ENCODE data around the gene FYCO1. TPM values are rescaled to one million over a fixed set of nuclear protein-coding genes. Genes with fewer than 3 reads are reported as not detected.

Gene FYCO1
- total RNA-seq, 1 experiment from 2014 or later, result 19.7 TPM

DNA sequence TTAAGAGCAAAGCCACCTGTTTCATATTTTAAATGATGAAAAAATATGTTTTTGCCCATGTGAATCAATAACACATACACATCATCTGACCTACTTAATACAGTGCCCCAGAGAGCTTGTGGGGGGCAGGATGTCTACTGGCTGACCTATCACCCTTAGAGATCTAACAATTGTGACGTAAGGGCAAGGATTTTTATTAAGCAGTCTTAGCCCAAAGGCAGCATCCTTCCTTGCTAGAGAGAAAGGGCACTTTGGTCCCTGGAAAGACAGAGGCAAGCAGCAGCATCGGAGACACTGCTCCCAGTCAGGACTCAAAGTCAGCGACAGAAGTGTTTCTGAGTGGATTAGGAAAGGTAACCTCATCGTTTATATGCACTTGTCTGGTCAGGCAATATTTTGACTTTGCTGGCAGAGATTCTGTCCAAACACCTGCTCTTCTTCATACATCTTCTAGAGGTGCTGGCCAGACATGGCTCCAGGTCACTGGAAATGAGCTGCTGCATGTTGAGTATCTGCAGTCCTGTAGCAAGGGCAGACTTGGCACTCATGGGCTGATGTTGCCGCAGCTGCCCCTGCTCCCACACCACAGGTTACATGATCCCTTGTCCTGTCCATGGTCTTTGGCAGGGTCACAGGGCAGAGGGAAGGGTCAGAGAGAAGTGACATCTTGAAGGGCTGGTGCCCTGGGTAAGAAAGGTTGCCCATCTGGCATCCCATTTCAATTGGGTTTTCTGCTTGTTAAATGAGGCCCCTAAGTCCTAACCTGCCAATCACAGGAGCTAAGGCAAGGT, 50.6 kb downstream of the FYCO1 start:
- H2AFZ ChIP-seq, result no peak overlapping the region
- no peaks in the 10 kb centered on the region for H3K9me2 ChIP-seq (ENCODE audit: insufficient read depth)
- no peaks in the 10 kb centered on the region for H3K27me3 ChIP-seq (ENCODE audit: insufficient read depth, low read depth)
- H3K9me3 ChIP-seq (ENCODE audit: insufficient read depth, low read depth), result no peaks in the 10 kb centered on the region
- no peak for TF ChIP-seq EZH2 (IDR thresholded peaks at IDR 0.05; ENCODE audit: low read depth)
- TF ChIP-seq, protein P1, sequence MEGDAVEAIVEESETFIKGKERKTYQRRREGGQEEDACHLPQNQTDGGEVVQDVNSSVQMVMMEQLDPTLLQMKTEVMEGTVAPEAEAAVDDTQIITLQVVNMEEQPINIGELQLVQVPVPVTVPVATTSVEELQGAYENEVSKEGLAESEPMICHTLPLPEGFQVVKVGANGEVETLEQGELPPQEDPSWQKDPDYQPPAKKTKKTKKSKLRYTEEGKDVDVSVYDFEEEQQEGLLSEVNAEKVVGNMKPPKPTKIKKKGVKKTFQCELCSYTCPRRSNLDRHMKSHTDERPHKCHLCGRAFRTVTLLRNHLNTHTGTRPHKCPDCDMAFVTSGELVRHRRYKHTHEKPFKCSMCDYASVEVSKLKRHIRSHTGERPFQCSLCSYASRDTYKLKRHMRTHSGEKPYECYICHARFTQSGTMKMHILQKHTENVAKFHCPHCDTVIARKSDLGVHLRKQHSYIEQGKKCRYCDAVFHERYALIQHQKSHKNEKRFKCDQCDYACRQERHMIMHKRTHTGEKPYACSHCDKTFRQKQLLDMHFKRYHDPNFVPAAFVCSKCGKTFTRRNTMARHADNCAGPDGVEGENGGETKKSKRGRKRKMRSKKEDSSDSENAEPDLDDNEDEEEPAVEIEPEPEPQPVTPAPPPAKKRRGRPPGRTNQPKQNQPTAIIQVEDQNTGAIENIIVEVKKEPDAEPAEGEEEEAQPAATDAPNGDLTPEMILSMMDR (conservative IDR thresholded peaks at IDR 0.05), result no peak
- H3K4me2 ChIP-seq, result no peak overlapping the region
- no peaks in the 10 kb centered on the region for H4K20me1 ChIP-seq (ENCODE audit: insufficient read depth)
- ChIA-PET POLR2A (ENCODE audit: unreplicated experiment) (interaction anchor here (0.7 kb wide), 1 partner anchor 119 kb away, joined by 3 read pairs; no protein-coding TSS in a partner anchor), CTCF (no interaction called here)
- intact Hi-C loops (cut with micrococcal nuclease; ENCODE audit: unreplicated experiment), result no loop called here
- DNase-seq, result no peak
- no peak overlapping the region for H3K4me3 ChIP-seq
- H3F3A ChIP-seq (ENCODE audit: insufficient read depth, low read depth), result no peaks in the 10 kb centered on the region
- no peaks in the 10 kb centered on the region for H3K4me1 ChIP-seq (replicated peaks; ENCODE audit: insufficient read depth)
- BruUV-seq (replicated peaks), result no TSS peak
- H3K79me2 ChIP-seq (ENCODE audit: low read depth), result no peaks in the 10 kb centered on the region
- peaks cover 9% of the 10 kb centered on the region; the same call in 1 of the 2 replicates for H3K36me3 ChIP-seq (ENCODE audit: low read depth)
- H3K27ac ChIP-seq, result no peak overlapping the region

DNA sequence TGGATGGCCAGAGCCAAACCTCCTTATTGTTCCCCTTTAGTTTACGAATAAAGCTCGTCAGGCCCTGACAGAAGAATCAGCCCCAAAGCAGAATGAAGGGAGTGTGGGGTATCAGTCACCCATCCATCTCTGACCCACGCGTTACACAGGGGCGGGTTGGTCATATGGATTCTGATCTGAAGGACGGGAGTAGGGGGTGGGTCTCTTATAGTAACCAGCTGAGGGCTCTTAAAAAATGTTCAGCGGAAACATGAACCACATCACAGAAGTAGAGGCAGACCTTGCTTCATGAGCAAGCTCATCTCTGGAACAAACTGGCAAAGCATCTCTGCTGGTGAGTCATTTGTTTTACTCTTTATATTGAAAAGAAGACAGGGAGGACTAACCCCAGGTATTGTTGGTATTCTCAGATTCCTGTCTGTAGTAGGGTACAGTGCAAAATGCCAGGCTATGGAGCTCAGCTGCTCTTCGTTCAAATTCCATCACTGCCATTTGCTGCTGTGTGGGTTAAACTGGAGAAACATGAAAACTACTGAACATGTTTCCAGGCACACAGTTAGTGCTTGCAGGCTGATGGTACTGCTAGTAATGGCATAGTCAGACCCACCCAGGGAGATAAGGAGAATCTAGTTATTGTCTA, 52.3 kb downstream of the FYCO1 start, which contains the start of gene CXCR6:
CXCR6 (plus strand) TSS at position 258 of the 640 bp plus-strand sequence. CDS start 3,018 bp downstream, outside the sequence.
- no peaks in the 10 kb centered on the region; the same call in 1 of the 2 replicates for H3F3A ChIP-seq (ENCODE audit: insufficient read depth, low read depth)
- no peaks in the 10 kb centered on the region for H4K20me1 ChIP-seq (ENCODE audit: insufficient read depth)
- intact Hi-C loops (cut with micrococcal nuclease; ENCODE audit: unreplicated experiment), result no loop called here
- DNase-seq, result no peak
- H3K79me2 ChIP-seq (ENCODE audit: low read depth), result no peaks in the 10 kb centered on the region
- POLR2A ChIA-PET (ENCODE audit: unreplicated experiment), result interaction anchor here (0.7 kb wide), 1 partner anchor 902 kb away, joined by 9 read pairs; no protein-coding TSS in a partner anchor
- no peak within 1 kb of the TSS for H3K4me3 ChIP-seq
- no peaks in the 10 kb centered on the region for H3K27me3 ChIP-seq (ENCODE audit: insufficient read depth, low read depth)
- peaks cover 9% of the 10 kb centered on the region; the same call in 1 of the 2 replicates for H3K36me3 ChIP-seq (ENCODE audit: low read depth)
- H3K9me2 ChIP-seq (ENCODE audit: insufficient read depth), result no peaks in the 10 kb centered on the region
- CTCF ChIA-PET, result no interaction called here
- no peak within 1 kb of the TSS for H3K27ac ChIP-seq
- no peak within 1 kb of the TSS for H3K4me2 ChIP-seq
- H3K4me1 ChIP-seq (replicated peaks; ENCODE audit: insufficient read depth), result peaks cover 8% of the 10 kb centered on the region; the same call in 1 of the 2 replicates
- no peak within 1 kb of the TSS for H2AFZ ChIP-seq
- no peaks in the 10 kb centered on the region for H3K9me3 ChIP-seq (ENCODE audit: insufficient read depth, low read depth)
- TF ChIP-seq EZH2 (IDR thresholded peaks at IDR 0.05; ENCODE audit: low read depth), result no peak
- TF ChIP-seq, protein P1 (conservative IDR thresholded peaks at IDR 0.05), result no peak
- BruUV-seq (replicated peaks), result no TSS peak

DNA sequence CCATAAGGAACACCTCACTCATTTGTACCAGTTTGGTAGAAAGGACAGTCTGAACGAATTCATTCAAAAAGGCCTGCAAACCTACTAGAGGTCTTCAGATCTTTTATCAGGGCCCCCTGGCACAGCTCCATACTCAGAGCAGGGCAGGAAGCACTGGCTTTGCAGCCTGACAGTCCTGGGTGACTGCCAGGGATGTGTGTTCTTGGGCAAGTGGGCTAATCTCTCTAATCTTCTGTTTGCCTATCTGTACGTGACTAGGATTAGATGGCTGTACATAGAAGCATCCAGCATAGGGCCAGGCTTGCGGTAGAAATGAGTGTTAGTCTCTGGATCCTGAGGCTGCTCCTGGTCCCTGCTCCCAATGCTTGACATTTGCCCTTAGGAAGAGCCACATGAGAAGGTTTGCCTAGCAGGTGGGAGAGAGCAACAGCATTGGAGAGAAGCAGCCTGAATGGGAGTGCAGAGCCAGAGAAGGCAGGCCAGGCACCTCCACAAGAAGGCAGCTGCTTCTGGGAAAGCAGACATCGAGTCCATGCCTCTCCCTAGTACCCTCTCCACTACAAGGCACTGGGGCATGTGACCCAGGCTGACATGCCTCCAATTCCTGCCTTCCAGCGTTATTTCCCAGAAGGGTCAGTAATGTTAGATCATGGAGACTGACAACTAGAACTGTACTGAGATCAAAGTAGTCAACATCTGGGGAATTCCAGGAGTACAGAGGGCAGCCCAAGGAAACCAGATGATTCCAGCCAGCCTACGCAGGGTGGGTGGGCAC, 53.4 kb downstream of the FYCO1 start:
- no peak for DNase-seq
- no peaks in the 10 kb centered on the region; the same call in 1 of the 2 replicates for H3F3A ChIP-seq (ENCODE audit: insufficient read depth, low read depth)
- H3K9me2 ChIP-seq (ENCODE audit: insufficient read depth), result no peaks in the 10 kb centered on the region
- CTCF ChIA-PET, result no interaction called here
- peaks cover 4% of the 10 kb centered on the region; the same call in 1 of the 2 replicates for H3K36me3 ChIP-seq (ENCODE audit: low read depth)
- no TSS peak for BruUV-seq (replicated peaks)
- H3K4me2 ChIP-seq, result no peak overlapping the region
- peaks cover 8% of the 10 kb centered on the region; the same call in 1 of the 2 replicates for H3K4me1 ChIP-seq (replicated peaks; ENCODE audit: insufficient read depth)
- no peaks in the 10 kb centered on the region for H3K79me2 ChIP-seq (ENCODE audit: low read depth)
- H4K20me1 ChIP-seq (ENCODE audit: insufficient read depth), result no peaks in the 10 kb centered on the region
- POLR2A ChIA-PET (ENCODE audit: unreplicated experiment), result no interaction called here
- no peak overlapping the region for H2AFZ ChIP-seq
- TF ChIP-seq, protein P1 (conservative IDR thresholded peaks at IDR 0.05), result no peak
- no peak for TF ChIP-seq EZH2 (IDR thresholded peaks at IDR 0.05; ENCODE audit: low read depth)
- H3K4me3 ChIP-seq, result no peak overlapping the region
- no peaks in the 10 kb centered on the region for H3K27me3 ChIP-seq (ENCODE audit: insufficient read depth, low read depth)
- intact Hi-C loops (cut with micrococcal nuclease; ENCODE audit: unreplicated experiment), result no loop called here
- no peak overlapping the region for H3K27ac ChIP-seq
- H3K9me3 ChIP-seq (ENCODE audit: insufficient read depth, low read depth), result no peaks in the 10 kb centered on the region
